Caco-2 (cell line): ENCODE results near the gene TRAPPC10. TPM values are rescaled to one million over a fixed set of nuclear protein-coding genes. Genes with fewer than 3 reads are reported as not detected.

ENCODE experiments used
- BruUV-seq: library from RNA; stranded (reverse); fragments of 400-500 nt; replicated peaks from 2 replicates; lab custom pipeline; 2021; lab: Mats Ljungman, UMichigan
- CTCF ChIA-PET: fragments of 300-600 bp; sonication (Branson Sonifier 250); formaldehyde crosslinking; loops from one replicate; lab custom pipeline; 2022; ENCODE audit warnings: antibody characterized with exemption; lab: Charles Lee
- POLR2A ChIA-PET: fragments of 300-600 bp; sonication (Branson Sonifier 250); formaldehyde crosslinking; loops from one replicate; lab custom pipeline; 2022; ENCODE audit warnings: antibody characterized with exemption; lab: Charles Lee
- DNase-seq, 2 experiments: peaks; one replicate each; pipeline versions ENCODE4 v3.0.0 to v3.0.0-alpha.2; 2020 to 2022
- H3K27me3 ChIP-seq: replicated peaks from 2 replicates; pipeline ENCODE4 v1.6.0; 2011; ENCODE audit warnings: low read length; ENCODE audit not compliant: control insufficient read depth, insufficient read depth
- H3K36me3 ChIP-seq: 2 replicates; pipeline ENCODE4 v1.5.1; 2011; ENCODE audit warnings: low read length; ENCODE audit not compliant: control insufficient read depth, insufficient read depth
- H3K4me1 ChIP-seq: fragments of 250-450 bp; sonication (Bioruptor Pico); 2 replicates; pipeline ENCODE4 v1.5.1; 2020; ENCODE audit warnings: mild to moderate bottlenecking
- H3K4me3 ChIP-seq: 2 replicates; pipeline ENCODE4 v1.5.1; 2011; ENCODE audit warnings: low read depth, mild to moderate bottlenecking, control low read depth, low read length
- H3K9me3 ChIP-seq: fragments of 250-450 bp; sonication (Bioruptor Pico); 2 replicates; pipeline ENCODE4 v1.5.1; 2020; ENCODE audit warnings: mild to moderate bottlenecking, moderate library complexity
- H3K27ac Mint-ChIP-seq: one replicate; pipeline ENCODE4 v1.8.0; 2022; ENCODE audit warnings: mixed read lengths; ENCODE audit not compliant: unreplicated experiment
- H3K27me3 Mint-ChIP-seq: one replicate; pipeline ENCODE4 v1.8.0; 2022; ENCODE audit warnings: mixed read lengths; ENCODE audit not compliant: insufficient read depth, unreplicated experiment
- H3K36me3 Mint-ChIP-seq: one replicate; pipeline ENCODE4 v1.8.0; 2022; ENCODE audit warnings: mild to moderate bottlenecking, mixed read lengths; ENCODE audit not compliant: insufficient read depth, unreplicated experiment
- H3K4me1 Mint-ChIP-seq: one replicate; pipeline ENCODE4 v1.8.0; 2022; ENCODE audit warnings: low read depth, mixed read lengths; ENCODE audit not compliant: unreplicated experiment
- H3K4me3 Mint-ChIP-seq: one replicate; pipeline ENCODE4 v1.8.0; 2022; ENCODE audit warnings: mild to moderate bottlenecking, moderate library complexity, mixed read lengths; ENCODE audit not compliant: unreplicated experiment
- H3K9me3 Mint-ChIP-seq: one replicate; pipeline ENCODE4 v1.8.0; 2022; ENCODE audit warnings: mixed read lengths; ENCODE audit not compliant: unreplicated experiment
- intact Hi-C: fragments of 100-400 bp; cut with micrococcal nuclease; formaldehyde crosslinking; loops from one replicate; pipeline ENCODE4 v1.10.0; 2022; ENCODE audit not compliant: unreplicated experiment
- total RNA-seq: library from RNA; stranded (reverse); gene quantifications from 2 replicates; pipeline ENCODE4 v1.2.3, GENCODE V29; 2022
- TF ChIP-seq, protein P1 (sequence below), 2 experiments: fragments of 200-600 bp in 1 of 2; IDR thresholded peaks; 1 replicate in 1 of 2; 2 replicates in 1 of 2; pipeline versions ENCODE4 v1.5.1 to v1.8.0; 2011 to 2022; ENCODE audit warnings: antibody characterized with exemption in 1 of 2, control low read depth in 1 of 2, inconsistent platforms in 1 of 2, low read depth in 1 of 2, low read length in 1 of 2, mild to moderate bottlenecking in 1 of 2, moderate library complexity in 1 of 2; ENCODE audit not compliant: insufficient read depth in 1 of 2, severe bottlenecking in 1 of 2, unreplicated experiment in 1 of 2

Gene TRAPPC10
- total RNA-seq, 1 experiment from 2014 or later = 43.4 TPM

DNA sequence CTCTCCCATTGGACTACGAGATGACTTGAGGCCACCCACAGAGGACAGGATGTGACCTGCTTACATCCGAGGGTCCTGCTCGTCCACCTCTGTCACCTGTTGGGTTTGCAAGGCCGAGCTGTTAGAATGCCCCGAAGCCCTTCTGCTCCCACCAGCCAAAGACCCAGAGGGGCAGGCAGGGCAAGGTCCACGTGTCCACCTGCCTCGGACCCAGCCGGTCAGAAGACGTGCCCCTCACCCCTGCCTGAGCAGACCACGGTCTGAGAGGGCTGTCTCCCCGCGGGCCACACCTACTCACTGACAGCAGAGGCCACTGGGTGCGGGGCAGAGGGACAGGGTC, 30.3 kb upstream of the TRAPPC10 start:
- Mint-ChIP-seq H3K9me3 (no peaks in the 10 kb centered on the region), H3K4me3 (no peak overlapping the region), H3K27ac (no peak overlapping the region), H3K4me1 (no peaks in the 10 kb centered on the region), H3K27me3 (no peaks in the 10 kb centered on the region), H3K36me3 (peaks cover 32% of the 10 kb centered on the region)
- Histone ChIP-seq H3K4me3 (no peak overlapping the region), H3K4me1 (no peaks in the 10 kb centered on the region), H3K9me3 (no peaks in the 10 kb centered on the region), H3K36me3 (peaks cover 2% of the 10 kb centered on the region; the same call in 1 of the 2 replicates), H3K27me3 (no peaks in the 10 kb centered on the region)
- no TSS peak for BruUV-seq
- intact Hi-C loops = no loop called here
- DNase-seq = no peak
- TF ChIP-seq, protein P1, sequence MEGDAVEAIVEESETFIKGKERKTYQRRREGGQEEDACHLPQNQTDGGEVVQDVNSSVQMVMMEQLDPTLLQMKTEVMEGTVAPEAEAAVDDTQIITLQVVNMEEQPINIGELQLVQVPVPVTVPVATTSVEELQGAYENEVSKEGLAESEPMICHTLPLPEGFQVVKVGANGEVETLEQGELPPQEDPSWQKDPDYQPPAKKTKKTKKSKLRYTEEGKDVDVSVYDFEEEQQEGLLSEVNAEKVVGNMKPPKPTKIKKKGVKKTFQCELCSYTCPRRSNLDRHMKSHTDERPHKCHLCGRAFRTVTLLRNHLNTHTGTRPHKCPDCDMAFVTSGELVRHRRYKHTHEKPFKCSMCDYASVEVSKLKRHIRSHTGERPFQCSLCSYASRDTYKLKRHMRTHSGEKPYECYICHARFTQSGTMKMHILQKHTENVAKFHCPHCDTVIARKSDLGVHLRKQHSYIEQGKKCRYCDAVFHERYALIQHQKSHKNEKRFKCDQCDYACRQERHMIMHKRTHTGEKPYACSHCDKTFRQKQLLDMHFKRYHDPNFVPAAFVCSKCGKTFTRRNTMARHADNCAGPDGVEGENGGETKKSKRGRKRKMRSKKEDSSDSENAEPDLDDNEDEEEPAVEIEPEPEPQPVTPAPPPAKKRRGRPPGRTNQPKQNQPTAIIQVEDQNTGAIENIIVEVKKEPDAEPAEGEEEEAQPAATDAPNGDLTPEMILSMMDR (IDR thresholded peaks at IDR 0.05; ENCODE audit: insufficient read depth in 1 of 2, low read depth in 1 of 2, low read length in 1 of 2, severe bottlenecking in 1 of 2, unreplicated experiment in 1 of 2) = no peak
- POLR2A ChIA-PET = no interaction called here
- CTCF ChIA-PET = no interaction called here

DNA sequence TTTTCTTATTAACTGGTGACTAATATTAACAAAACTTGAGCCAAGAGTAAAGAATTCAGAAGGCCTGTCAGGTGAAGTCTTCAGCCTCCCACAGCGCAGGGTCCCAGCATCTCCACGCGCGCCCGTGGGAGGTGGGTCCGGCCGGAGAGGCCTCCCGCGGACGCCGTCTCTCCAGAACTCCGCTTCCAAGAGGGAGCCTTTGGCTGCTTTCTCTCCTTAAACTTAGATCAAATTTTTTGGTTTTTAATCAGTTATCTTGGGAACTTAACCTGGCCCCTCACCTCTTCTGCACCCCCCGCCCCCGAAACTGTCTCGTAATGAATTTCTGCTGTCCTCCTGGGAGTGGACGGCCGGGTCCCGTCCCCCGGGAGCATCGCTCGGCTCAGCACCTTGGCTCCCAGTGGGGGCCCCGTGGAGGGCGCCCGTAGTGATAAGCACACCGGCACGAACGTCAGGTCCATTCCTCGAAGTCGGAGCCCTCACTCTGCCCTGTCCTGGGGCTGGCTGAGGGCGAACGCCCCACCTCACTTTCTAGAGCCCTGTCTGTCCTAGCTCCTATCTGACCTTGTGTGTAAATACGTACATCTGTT, 29.5 kb upstream of the TRAPPC10 start:
- peaks cover 25% of the 10 kb centered on the region for H3K36me3 Mint-ChIP-seq
- Histone ChIP-seq H3K4me1 (no peaks in the 10 kb centered on the region), H3K4me3 (no peak overlapping the region), H3K36me3 (peaks cover 2% of the 10 kb centered on the region; the same call in 1 of the 2 replicates), H3K9me3 (no peaks in the 10 kb centered on the region), H3K27me3 (no peaks in the 10 kb centered on the region)
- ChIA-PET CTCF (no interaction called here), POLR2A (no interaction called here)
- intact Hi-C loops = no loop called here
- no peak overlapping the region for H3K27ac Mint-ChIP-seq
- no peaks in the 10 kb centered on the region for H3K27me3 Mint-ChIP-seq
- TF ChIP-seq, protein P1 (IDR thresholded peaks at IDR 0.05; ENCODE audit: insufficient read depth in 1 of 2, low read depth in 1 of 2, low read length in 1 of 2, severe bottlenecking in 1 of 2, unreplicated experiment in 1 of 2) = no peak
- H3K4me1 Mint-ChIP-seq = no peaks in the 10 kb centered on the region
- TSS peak; percentile 14 for BruUV-seq
- no peak for DNase-seq
- no peak overlapping the region for H3K4me3 Mint-ChIP-seq
- no peaks in the 10 kb centered on the region for H3K9me3 Mint-ChIP-seq

DNA sequence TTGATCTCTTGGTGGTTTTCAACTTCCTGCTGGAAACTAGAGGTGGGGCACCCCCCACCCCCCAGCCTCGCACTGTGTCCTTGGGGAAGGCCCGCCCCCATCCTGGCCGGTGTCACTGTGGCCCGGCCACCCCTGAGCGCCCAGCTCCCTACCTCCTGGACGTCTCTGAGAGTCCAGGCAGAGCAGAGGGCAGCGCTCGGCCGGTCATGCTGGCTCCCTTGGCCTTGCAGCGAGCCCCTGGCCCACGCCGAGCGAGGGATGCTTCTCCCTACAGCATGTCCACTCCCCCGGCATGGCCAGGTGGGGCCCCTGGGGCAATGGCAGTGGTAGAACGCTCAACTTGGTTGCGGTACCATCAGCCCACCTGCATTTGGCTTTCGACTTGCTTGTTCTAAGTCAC, 28.7 kb upstream of the TRAPPC10 start:
- no peak for DNase-seq
- Mint-ChIP-seq H3K27me3 (no peaks in the 10 kb centered on the region), H3K9me3 (no peaks in the 10 kb centered on the region), H3K36me3 (peaks cover 24% of the 10 kb centered on the region), H3K4me1 (no peaks in the 10 kb centered on the region), H3K4me3 (no peak overlapping the region), H3K27ac (no peak overlapping the region)
- CTCF ChIA-PET = no interaction called here
- Histone ChIP-seq H3K4me3 (no peak overlapping the region), H3K27me3 (no peaks in the 10 kb centered on the region), H3K9me3 (no peaks in the 10 kb centered on the region), H3K4me1 (no peaks in the 10 kb centered on the region), H3K36me3 (peaks cover 1% of the 10 kb centered on the region; the same call in 1 of the 2 replicates)
- intact Hi-C loops = no loop called here
- no TSS peak for BruUV-seq
- POLR2A ChIA-PET = no interaction called here
- TF ChIP-seq, protein P1 (IDR thresholded peaks at IDR 0.05; ENCODE audit: insufficient read depth in 1 of 2, low read depth in 1 of 2, low read length in 1 of 2, severe bottlenecking in 1 of 2, unreplicated experiment in 1 of 2) = no peak
